HFFc6 (cell line): Measurements from ENCODE around the gene EEF2. TPM values are rescaled to one million over a fixed set of nuclear protein-coding genes. Genes with fewer than 3 reads are reported as not detected.

ENCODE experiments used
- DNase-seq: peaks from one replicate; pipeline ENCODE4 v3.0.0-alpha.2; 2018
- H3K27ac Mint-ChIP-seq: 2 replicates; pipeline ENCODE4 v1.8.0; 2020; ENCODE audit warnings: mild to moderate bottlenecking, mixed read lengths
- H3K27me3 Mint-ChIP-seq: 2 replicates; pipeline ENCODE4 v1.8.0; 2021; ENCODE audit warnings: mild to moderate bottlenecking, moderate library complexity, mixed read lengths; ENCODE audit not compliant: insufficient read depth
- H3K36me3 Mint-ChIP-seq: 2 replicates; pipeline ENCODE4 v1.8.0; 2021; ENCODE audit warnings: low read depth, mixed read lengths
- H3K4me1 Mint-ChIP-seq: 2 replicates; pipeline ENCODE4 v1.8.0; 2020; ENCODE audit warnings: low read depth, mixed read lengths
- H3K4me3 Mint-ChIP-seq: 2 replicates; pipeline ENCODE4 v1.8.0; 2020; ENCODE audit warnings: mild to moderate bottlenecking, moderate library complexity, mixed read lengths
- H3K9me3 Mint-ChIP-seq: 2 replicates; pipeline ENCODE4 v1.8.0; 2020; ENCODE audit warnings: mild to moderate bottlenecking, mixed read lengths
- total RNA-seq, 6 experiments: library from RNA; stranded (reverse); fragmentation: NEBNext Ultra II Directional; extraction: Animal tissue kit (Norgen Biotek cat#: 25700); gene quantifications; 2 replicates in 1 of 6; 3 replicates in 5 of 6; pipeline ENCODE4 v1.2.3, GENCODE V29; 2021
- TF ChIP-seq, protein P1 (sequence below): fragments of 200-600 bp; sonication (generic); IDR thresholded peaks from 2 replicates; pipeline ENCODE4 v1.5.0; 2021; ENCODE audit warnings: antibody characterized with exemption, mild to moderate bottlenecking

EEF2 gene
- total RNA-seq, 6 experiments from 2014 or later: 2,555 to 2,867 (median 2,696) TPM

- Mint-ChIP-seq H3K27me3 (peaks cover 9% of the 10 kb centered on the region), H3K36me3 (peaks cover 23% of the 10 kb centered on the region)
Measured at GRCh38 chr19:3964256-3965194, 20.7 kb downstream of the EEF2 start.

GRCh38 chr19:3963458-3964255 lies 21.6 kb downstream of the EEF2 start:
- no peak for DNase-seq
- TF ChIP-seq, protein P1, sequence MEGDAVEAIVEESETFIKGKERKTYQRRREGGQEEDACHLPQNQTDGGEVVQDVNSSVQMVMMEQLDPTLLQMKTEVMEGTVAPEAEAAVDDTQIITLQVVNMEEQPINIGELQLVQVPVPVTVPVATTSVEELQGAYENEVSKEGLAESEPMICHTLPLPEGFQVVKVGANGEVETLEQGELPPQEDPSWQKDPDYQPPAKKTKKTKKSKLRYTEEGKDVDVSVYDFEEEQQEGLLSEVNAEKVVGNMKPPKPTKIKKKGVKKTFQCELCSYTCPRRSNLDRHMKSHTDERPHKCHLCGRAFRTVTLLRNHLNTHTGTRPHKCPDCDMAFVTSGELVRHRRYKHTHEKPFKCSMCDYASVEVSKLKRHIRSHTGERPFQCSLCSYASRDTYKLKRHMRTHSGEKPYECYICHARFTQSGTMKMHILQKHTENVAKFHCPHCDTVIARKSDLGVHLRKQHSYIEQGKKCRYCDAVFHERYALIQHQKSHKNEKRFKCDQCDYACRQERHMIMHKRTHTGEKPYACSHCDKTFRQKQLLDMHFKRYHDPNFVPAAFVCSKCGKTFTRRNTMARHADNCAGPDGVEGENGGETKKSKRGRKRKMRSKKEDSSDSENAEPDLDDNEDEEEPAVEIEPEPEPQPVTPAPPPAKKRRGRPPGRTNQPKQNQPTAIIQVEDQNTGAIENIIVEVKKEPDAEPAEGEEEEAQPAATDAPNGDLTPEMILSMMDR: no peak
- Mint-ChIP-seq H3K27ac (no peak overlapping the region), H3K4me1 (peaks cover 13% of the 10 kb centered on the region), H3K9me3 (no peaks in the 10 kb centered on the region), H3K27me3 (peaks cover 4% of the 10 kb centered on the region), H3K4me3 (no peak overlapping the region), H3K36me3 (peaks cover 14% of the 10 kb centered on the region)

More at GRCh38 chr19:3964256-3965194, 20.7 kb downstream of the EEF2 start:
- no peaks in the 10 kb centered on the region for H3K9me3 Mint-ChIP-seq
- TF ChIP-seq, protein P1: no peak
- no peak overlapping the region for H3K4me3 Mint-ChIP-seq
- no peak for DNase-seq
- H3K4me1 Mint-ChIP-seq: peaks cover 22% of the 10 kb centered on the region
- H3K27ac Mint-ChIP-seq: no peak overlapping the region; the same call in 1 of the 2 replicates

GRCh38 chr19:3961007-3961406 lies 24.3 kb downstream of the EEF2 start:
- TF ChIP-seq, protein P1: no peak
- no peak for DNase-seq
- Mint-ChIP-seq H3K27me3 (peaks cover 2% of the 10 kb centered on the region), H3K4me3 (no peak overlapping the region), H3K9me3 (no peaks in the 10 kb centered on the region), H3K36me3 (peaks cover 11% of the 10 kb centered on the region), H3K4me1 (peaks cover 8% of the 10 kb centered on the region), H3K27ac (no peak overlapping the region)

GRCh38 chr19:3959766-3960131 lies 25.5 kb downstream of the EEF2 start:
- Mint-ChIP-seq H3K27me3 (peaks cover 5% of the 10 kb centered on the region), H3K4me3 (no peak overlapping the region), H3K4me1 (peaks cover 8% of the 10 kb centered on the region), H3K36me3 (peaks cover 7% of the 10 kb centered on the region), H3K27ac (no peak overlapping the region), H3K9me3 (no peaks in the 10 kb centered on the region)
- TF ChIP-seq, protein P1: no peak
- no peak for DNase-seq

GRCh38 chr19:3958836-3959765 lies 26.2 kb downstream of the EEF2 start:
- H3K4me1 Mint-ChIP-seq: peaks cover 8% of the 10 kb centered on the region
- no peak overlapping the region for H3K27ac Mint-ChIP-seq
- H3K9me3 Mint-ChIP-seq: no peaks in the 10 kb centered on the region
- TF ChIP-seq, protein P1: no peak
- peaks cover 11% of the 10 kb centered on the region for H3K27me3 Mint-ChIP-seq
- H3K36me3 Mint-ChIP-seq: peaks cover 7% of the 10 kb centered on the region
- H3K4me3 Mint-ChIP-seq: no peak overlapping the region
- DNase-seq: no peak
